Endothelial cell of umbilical vein (primary cell): ENCODE measurements around the gene TMEM131. TPM values are rescaled to one million over a fixed set of nuclear protein-coding genes. Genes with fewer than 3 reads are reported as not detected.
"Not testable (repeated sequence)": the region's sequence is repeated elsewhere in the genome, so short reads cannot be mapped to it uniquely, and the experiment has no call there.

Experiments
- BruUV-seq: library from RNA; stranded (reverse); fragments of 400-500 nt; replicated peaks from 2 replicates; lab custom pipeline; 2021; lab: Mats Ljungman, UMichigan
- CTCF ChIA-PET: fragments of 300-600, 350-600 bp; sonication (Branson Sonifier 250); formaldehyde crosslinking; loops from one replicate; lab custom pipeline; 2021; ENCODE audit warnings: antibody characterized with exemption, inconsistent platforms; lab: Charles Lee
- POLR2A ChIA-PET: fragments of 300-600, 350-600 bp; sonication (Branson Sonifier 250); formaldehyde crosslinking; loops from one replicate; lab custom pipeline; 2021; ENCODE audit warnings: antibody characterized with exemption, inconsistent platforms; lab: Charles Lee
- DNase-seq: peaks from one replicate; pipeline ENCODE4 v3.0.0-alpha.2; 2011; ENCODE audit warnings: low read depth, low spot score
- FAIRE-seq: peaks from 2 replicates; lab custom pipeline; 2011; peaks lifted over from hg19 to GRCh38; lab: Jason Lieb, UNC
- H2AFZ ChIP-seq: 2 replicates; pipeline ENCODE4 v1.6.0; 2012; ENCODE audit warnings: low read depth, low read length, control low read depth, inconsistent platforms
- H3K27ac ChIP-seq: 2 replicates; pipeline ENCODE4 v1.5.1; 2011; ENCODE audit warnings: low read depth, mild to moderate bottlenecking, control low read depth, low read length, moderate library complexity; ENCODE audit not compliant: insufficient read depth
- H3K27me3 ChIP-seq, 2 experiments: 2 replicates each; pipeline versions ENCODE4 v1.6.0 to v1.6.1; 2011; ENCODE audit warnings: low read length in 2 of 2, mixed read lengths in 1 of 2; ENCODE audit not compliant: control insufficient read depth in 2 of 2, insufficient read depth in 2 of 2
- H3K36me3 ChIP-seq, 2 experiments: 2 replicates in 1 of 2; 3 replicates in 1 of 2; pipeline ENCODE4 v1.5.1; 2011; ENCODE audit warnings: low read length in 2 of 2, mild to moderate bottlenecking in 1 of 2, moderate library complexity in 1 of 2; ENCODE audit not compliant: control insufficient read depth in 2 of 2, insufficient read depth in 2 of 2; ENCODE audit errors: extremely low read depth in 1 of 2
- H3K4me1 ChIP-seq: 3 replicates; pipeline ENCODE4 v1.5.1; 2011; ENCODE audit warnings: mild to moderate bottlenecking, low read length; ENCODE audit not compliant: control insufficient read depth, insufficient read depth; ENCODE audit errors: extremely low read depth
- H3K4me2 ChIP-seq: 2 replicates; pipeline ENCODE4 v1.6.1; 2011; ENCODE audit warnings: low read length, control low read depth, mixed read lengths; ENCODE audit not compliant: insufficient read depth
- H3K4me3 ChIP-seq, 3 experiments: fragments of 200-600 bp in 1 of 3; sonication (generic), shearing (Covaris generic) in 1 of 3; replicated peaks in 1 of 3; 2 replicates each; pipeline ENCODE4 v1.5.1; 2011 to 2016; ENCODE audit warnings: control low read depth in 3 of 3, low read length in 3 of 3, mild to moderate bottlenecking in 2 of 3, inconsistent platforms in 1 of 3, low read depth in 1 of 3, moderate library complexity in 1 of 3; ENCODE audit not compliant: insufficient read depth in 1 of 3
- H3K79me2 ChIP-seq: 2 replicates; pipeline ENCODE4 v1.6.0; 2012; ENCODE audit warnings: low read length, inconsistent platforms; ENCODE audit not compliant: control insufficient read depth, insufficient read depth
- H3K9ac ChIP-seq: replicated peaks from 2 replicates; pipeline ENCODE3; 2011; ENCODE audit warnings: low read length, control low read depth; ENCODE audit not compliant: insufficient read depth; ENCODE audit errors: extremely low read depth
- H3K9me1 ChIP-seq: replicated peaks from 3 replicates; pipeline ENCODE4 v1.6.0; 2011; ENCODE audit warnings: mild to moderate bottlenecking, low read length; ENCODE audit not compliant: control insufficient read depth, insufficient read depth; ENCODE audit errors: extremely low read depth
- H3K9me3 ChIP-seq: replicated peaks from 2 replicates; pipeline ENCODE4 v1.5.1; 2012; ENCODE audit warnings: low read length, inconsistent platforms; ENCODE audit not compliant: control insufficient read depth, insufficient read depth
- H4K20me1 ChIP-seq: replicated peaks from 2 replicates; pipeline ENCODE3; 2011; ENCODE audit warnings: mild to moderate bottlenecking, low read length; ENCODE audit not compliant: control insufficient read depth, insufficient read depth; ENCODE audit errors: extremely low read depth
- EZH2 ChIP-seq: IDR thresholded peaks from 2 replicates; pipeline ENCODE4 v1.6.1; 2012; ENCODE audit warnings: borderline replicate concordance, low read depth, mild to moderate bottlenecking, moderate library complexity, low read length, inconsistent platforms; ENCODE audit not compliant: severe bottlenecking
- FOS ChIP-seq: IDR thresholded peaks from 2 replicates; pipeline ENCODE4 v1.6.1; 2011; ENCODE audit warnings: mild to moderate bottlenecking, low read length, moderate library complexity, borderline replicate concordance; ENCODE audit not compliant: insufficient read depth
- GATA2 ChIP-seq: IDR thresholded peaks from 2 replicates; pipeline ENCODE4 v1.7.0; 2011; ENCODE audit warnings: low read depth, mild to moderate bottlenecking, moderate library complexity, mixed read lengths, low read length; ENCODE audit not compliant: insufficient read length, insufficient read depth
- JUN ChIP-seq: IDR thresholded peaks from 2 replicates; pipeline ENCODE4 v1.6.1; 2011; ENCODE audit warnings: borderline replicate concordance, low read depth; ENCODE audit not compliant: insufficient read length, insufficient read depth
- MYC ChIP-seq: IDR thresholded peaks from one replicate; pipeline ENCODE4 v1.6.1; 2011; ENCODE audit warnings: mild to moderate bottlenecking, low read depth, low read length
- POLR2A ChIP-seq: IDR thresholded peaks from 2 replicates; pipeline ENCODE4 v1.6.1; 2012; ENCODE audit warnings: low read depth, mild to moderate bottlenecking, control low read depth, low read length
- POLR2AphosphoS5 ChIP-seq: IDR thresholded peaks from 2 replicates; pipeline ENCODE4 v1.6.1; 2012; ENCODE audit warnings: low read depth, mild to moderate bottlenecking, control low read depth, low read length, moderate library complexity; ENCODE audit not compliant: insufficient read depth
- dilution Hi-C: fragments of 300-500 bp; cut with MboI; formaldehyde crosslinking; loops from one replicate; pipeline ENCODE4 v1.15.0; 2019; ENCODE audit warnings: low sequenced_read_pairs; ENCODE audit not compliant: extremely low pct_ligation_motif_present
- intact Hi-C: fragments of 100-400 bp; cut with micrococcal nuclease; formaldehyde crosslinking; loops from one replicate; pipeline ENCODE4 v1.10.0; 2022
- polyA plus RNA-seq, 4 experiments: library from polyadenylated mRNA; depleted of rRNA in 3 of 4; stranded (reverse) in 3 of 4; unstranded in 1 of 4; fragments of >200 nt; gene quantifications; 2 replicates each; pipeline versions ENCODE4 v1.2.1 to v1.2.3, GENCODE V29; 2011 to 2012; ENCODE audit warnings: missing spikeins in 1 of 4
- total RNA-seq: library from RNA; stranded (reverse); gene quantifications from 2 replicates; pipeline ENCODE4 v1.2.3, GENCODE V29; 2021
- TF ChIP-seq, protein P1 (sequence below), 2 donors: IDR thresholded peaks; 1 replicate in 1 of 2; 2 replicates in 1 of 2; pipeline ENCODE4 v1.5.1; 2011; ENCODE audit warnings: low read length in 2 of 2, mild to moderate bottlenecking in 2 of 2, moderate library complexity in 2 of 2, control low read depth in 1 of 2, inconsistent platforms in 1 of 2, low read depth in 1 of 2; ENCODE audit not compliant: insufficient read depth in 1 of 2; ENCODE audit errors: extremely low read depth in 1 of 2
- TF ChIP-seq, protein P2 (sequence below): IDR thresholded peaks from 2 replicates; pipeline ENCODE4 v1.6.1; 2011; ENCODE audit not compliant: insufficient read depth, insufficient read length

Gene TMEM131
- total and polyA plus RNA-seq, 2 donors (not counting 3 experiments of a cell fraction or from before 2014, with no cell fraction given): 12.2 to 28.6 TPM

DNA sequence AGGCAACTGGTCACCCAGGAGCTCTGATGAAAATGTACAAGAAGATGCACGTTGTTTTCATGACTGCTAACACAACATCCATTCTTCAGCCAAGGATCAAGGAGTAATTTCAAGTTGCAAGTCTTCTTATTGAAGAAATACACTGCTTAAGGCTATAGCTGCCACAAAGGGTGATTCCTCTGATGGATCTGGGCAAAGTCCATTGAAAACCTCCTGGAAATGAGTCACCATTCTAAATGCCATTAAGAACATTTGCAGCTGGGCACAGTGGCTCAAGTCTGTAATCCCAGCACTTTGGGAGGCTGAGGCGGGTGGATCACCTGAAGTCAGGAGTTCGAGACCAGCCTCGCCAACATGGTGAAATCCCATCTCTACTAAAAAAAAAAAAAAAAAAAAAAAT, 142.7 kb downstream of the TMEM131 start:
- H3K9ac ChIP-seq, H3K9me3 ChIP-seq, H2AFZ ChIP-seq, H3K4me1 ChIP-seq, H3K36me3 ChIP-seq, H3K4me2 ChIP-seq, H3K27ac ChIP-seq, H3K9me1 ChIP-seq, H3K27me3 ChIP-seq, H3K79me2 ChIP-seq, intact Hi-C loops, H3K4me3 ChIP-seq, BruUV-seq, H4K20me1 ChIP-seq, dilution Hi-C loops: not testable (repeated sequence)
- peak; percentile 8 for DNase-seq
- TF ChIP-seq FOS: peak; percentile 15
- ChIA-PET POLR2A (interaction anchor here (0.7 kb wide), 1 partner anchor 189 kb away, joined by 3 read pairs; no protein-coding TSS in a partner anchor), CTCF (interaction anchor here (1.3 kb wide), 1 partner anchor 9 kb away, joined by 3 read pairs; no protein-coding TSS in a partner anchor)
- peak; percentile 8 for FAIRE-seq

DNA sequence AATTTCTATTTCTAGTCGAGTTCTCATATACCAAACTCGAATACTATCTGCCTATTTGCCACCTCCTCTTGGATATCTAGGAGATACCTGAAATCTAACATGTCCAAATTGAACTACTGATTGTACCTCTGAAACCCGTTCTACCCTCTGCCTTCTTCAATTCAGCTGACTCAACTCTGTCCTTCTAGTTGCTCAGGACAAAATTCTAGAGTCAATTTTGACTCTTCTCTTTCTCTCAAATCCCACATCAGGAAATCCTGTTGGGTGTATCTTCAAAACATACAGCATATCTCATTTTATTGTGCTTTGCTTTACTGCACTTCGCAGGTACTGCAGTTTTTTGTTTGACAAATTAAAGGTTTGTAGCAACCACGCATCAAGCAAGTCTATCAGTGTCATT, 144.6 kb downstream of the TMEM131 start:
- no TSS peak for BruUV-seq
- Histone ChIP-seq H3K36me3 (no peaks in the 10 kb centered on the region), H2AFZ (no peak overlapping the region), H3K79me2 (no peaks in the 10 kb centered on the region), H3K9me3 (no peaks in the 10 kb centered on the region), H3K4me2 (no peak overlapping the region), H3K4me3 (no peak overlapping the region), H3K27me3 (no peaks in the 10 kb centered on the region), H3K27ac (no peak overlapping the region), H3K9me1 (no peaks in the 10 kb centered on the region), H3K9ac (no peak overlapping the region), H4K20me1 (no peaks in the 10 kb centered on the region), H3K4me1 (no peaks in the 10 kb centered on the region)
- ChIA-PET CTCF (interaction anchor here (1.0 kb wide), 1 partner anchor 19 kb away, joined by 3 read pairs; no protein-coding TSS in a partner anchor), POLR2A (no interaction called here)
- TF ChIP-seq MYC: no peak
- no peak for TF ChIP-seq GATA2
- no peak for TF ChIP-seq FOS
- no peak for TF ChIP-seq JUN
- TF ChIP-seq, protein P1, sequence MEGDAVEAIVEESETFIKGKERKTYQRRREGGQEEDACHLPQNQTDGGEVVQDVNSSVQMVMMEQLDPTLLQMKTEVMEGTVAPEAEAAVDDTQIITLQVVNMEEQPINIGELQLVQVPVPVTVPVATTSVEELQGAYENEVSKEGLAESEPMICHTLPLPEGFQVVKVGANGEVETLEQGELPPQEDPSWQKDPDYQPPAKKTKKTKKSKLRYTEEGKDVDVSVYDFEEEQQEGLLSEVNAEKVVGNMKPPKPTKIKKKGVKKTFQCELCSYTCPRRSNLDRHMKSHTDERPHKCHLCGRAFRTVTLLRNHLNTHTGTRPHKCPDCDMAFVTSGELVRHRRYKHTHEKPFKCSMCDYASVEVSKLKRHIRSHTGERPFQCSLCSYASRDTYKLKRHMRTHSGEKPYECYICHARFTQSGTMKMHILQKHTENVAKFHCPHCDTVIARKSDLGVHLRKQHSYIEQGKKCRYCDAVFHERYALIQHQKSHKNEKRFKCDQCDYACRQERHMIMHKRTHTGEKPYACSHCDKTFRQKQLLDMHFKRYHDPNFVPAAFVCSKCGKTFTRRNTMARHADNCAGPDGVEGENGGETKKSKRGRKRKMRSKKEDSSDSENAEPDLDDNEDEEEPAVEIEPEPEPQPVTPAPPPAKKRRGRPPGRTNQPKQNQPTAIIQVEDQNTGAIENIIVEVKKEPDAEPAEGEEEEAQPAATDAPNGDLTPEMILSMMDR (IDR thresholded peaks at IDR 0.05; ENCODE audit: extremely low read depth in 1 of 2, insufficient read depth in 1 of 2, low read depth in 1 of 2, low read length in 2 of 2): no peak
- TF ChIP-seq POLR2A: no peak
- TF ChIP-seq, protein P2, sequence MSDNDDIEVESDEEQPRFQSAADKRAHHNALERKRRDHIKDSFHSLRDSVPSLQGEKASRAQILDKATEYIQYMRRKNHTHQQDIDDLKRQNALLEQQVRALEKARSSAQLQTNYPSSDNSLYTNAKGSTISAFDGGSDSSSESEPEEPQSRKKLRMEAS: no peak
- TF ChIP-seq EZH2: no peak
- no peak for TF ChIP-seq POLR2AphosphoS5
- intact Hi-C loops (no loop called here), dilution Hi-C loops (no loop called here)
- no peak for FAIRE-seq
- no peak for DNase-seq
